ENCODE measurements around the gene SLC25A5.
A peak's percentile ranks its signal among the peaks of the same experiment; 100 is the strongest.

The SLC25A5 gene

GRCh38 chrX:119479845-119480244 is 11.6 kb downstream of the SLC25A5 start:
- H3K4me3 ChIP-seq (ENCODE audit: low read depth, low read length): no peak overlapping the region
- no peaks in the 10 kb centered on the region for H3K4me1 ChIP-seq (ENCODE audit: control insufficient read depth, insufficient read depth, low read length)
- POLR2A ChIA-PET: no interaction called here
- CTCF ChIA-PET: interaction anchor here (0.6 to 1.9 kb wide), 6 partner anchors 9 to 93 kb away, joined by 3 to 15 read pairs (median 4); no protein-coding TSS in a partner anchor
- no peaks in the 10 kb centered on the region for H3K9me3 ChIP-seq (ENCODE audit: control insufficient read depth, insufficient read depth, low read depth, low read length)
- TF ChIP-seq ZNF184 (tag by site-specific recombination; IDR thresholded peaks at IDR 0.05) (no peak), ZNF664 (tag by site-specific recombination; IDR thresholded peaks at IDR 0.05) (peak; percentile 61; the same call in 1 of the 2 replicates)
- no peaks in the 10 kb centered on the region for H3K36me3 ChIP-seq (ENCODE audit: control insufficient read depth in 2 of 2, insufficient read depth in 1 of 2, low read length in 2 of 2)
- H3K27ac ChIP-seq (ENCODE audit: extremely low read depth, low read depth, low read length): no peak overlapping the region

GRCh38 chrX:119481323-119481801 is 13.1 kb downstream of the SLC25A5 start:
- H3K27ac ChIP-seq (ENCODE audit: extremely low read depth, low read depth, low read length): no peak overlapping the region
- H3K4me1 ChIP-seq (ENCODE audit: control insufficient read depth, insufficient read depth, low read length): no peaks in the 10 kb centered on the region
- H3K9me3 ChIP-seq (ENCODE audit: control insufficient read depth, insufficient read depth, low read depth, low read length): no peaks in the 10 kb centered on the region
- ChIA-PET POLR2A (interaction anchor here (1.5 kb wide), 1 partner anchor 13 kb away, joined by 3 read pairs; the partner anchor contains the start of gene SLC25A5), CTCF (interaction anchor here (0.6 to 2.5 kb wide), 9 partner anchors 8 to 288 kb away, joined by 3 to 15 read pairs (median 3); partner anchors contain the start of gene SLC25A5)
- H3K4me3 ChIP-seq (ENCODE audit: low read depth, low read length): no peak overlapping the region
- TF ChIP-seq KLF1 (tag by site-specific recombination; IDR thresholded peaks at IDR 0.05) (no peak), ZBTB20 (tag by site-specific recombination; IDR thresholded peaks at IDR 0.05) (peak; percentile 64; the same call in 1 of the 2 replicates), KLF9 (tag by site-specific recombination; IDR thresholded peaks at IDR 0.05; ENCODE audit: low read depth) (no peak), EGR2 (tag by site-specific recombination; IDR thresholded peaks at IDR 0.05; ENCODE audit: low read depth) (no peak), ZNF19 (tag by site-specific recombination; IDR thresholded peaks at IDR 0.05; ENCODE audit: low read depth) (no peak), ZNF558 (tag by site-specific recombination; IDR thresholded peaks at IDR 0.05) (no peak), ZNF184 (tag by site-specific recombination; IDR thresholded peaks at IDR 0.05) (no peak)
- no peaks in the 10 kb centered on the region for H3K36me3 ChIP-seq (ENCODE audit: control insufficient read depth in 2 of 2, insufficient read depth in 1 of 2, low read length in 2 of 2)

- ChIA-PET CTCF (interaction anchor here (0.6 to 2.5 kb wide), 11 partner anchors 9 to 192 kb away, joined by 3 to 16 read pairs (median 3); partner anchors contain the start of gene SLC25A5), POLR2A (interaction anchor here (1.5 kb wide), 1 partner anchor 14 kb away, joined by 3 read pairs; the partner anchor contains the start of gene SLC25A5)
- no peaks in the 10 kb centered on the region for H3K4me1 ChIP-seq (ENCODE audit: control insufficient read depth, insufficient read depth, low read length)
- H3K27ac ChIP-seq (ENCODE audit: extremely low read depth, low read depth, low read length): no peak overlapping the region
- H3K4me3 ChIP-seq (ENCODE audit: low read depth, low read length): no peak overlapping the region
- H3K9me3 ChIP-seq (ENCODE audit: control insufficient read depth, insufficient read depth, low read depth, low read length): no peaks in the 10 kb centered on the region
- H3K36me3 ChIP-seq (ENCODE audit: control insufficient read depth in 2 of 2, insufficient read depth in 1 of 2, low read length in 2 of 2): no peaks in the 10 kb centered on the region
- TF ChIP-seq ZNF302 (tag by site-specific recombination; IDR thresholded peaks at IDR 0.05; ENCODE audit: low read depth) (no peak), PBX3 (CRISPR knock-in tag; IDR thresholded peaks at IDR 0.05) (no peak), ZNF394 (tag by site-specific recombination; IDR thresholded peaks at IDR 0.05; ENCODE audit: borderline replicate concordance) (no peak), ZNF148 (tag by site-specific recombination; IDR thresholded peaks at IDR 0.05; ENCODE audit: borderline replicate concordance) (no peak), ZNF112 (tag by site-specific recombination; IDR thresholded peaks at IDR 0.05) (no peak), ZNF26 (tag by site-specific recombination; IDR thresholded peaks at IDR 0.05) (no peak), ZNF596 (tag by site-specific recombination; IDR thresholded peaks at IDR 0.05) (no peak), ZNF174 (tag by site-specific recombination; IDR thresholded peaks at IDR 0.05) (no peak), KLF10 (tag by site-specific recombination; IDR thresholded peaks at IDR 0.05) (no peak), HOXD13 (CRISPR knock-in tag; IDR thresholded peaks at IDR 0.05; ENCODE audit: borderline replicate concordance) (no peak), ZNF335 (tag by site-specific recombination; conservative IDR thresholded peaks at IDR 0.05) (no peak), KLF8 (tag by site-specific recombination; IDR thresholded peaks at IDR 0.05) (no peak), FEZF1 (tag by site-specific recombination; IDR thresholded peaks at IDR 0.05) (no peak), ELK4 (IDR thresholded peaks at IDR 0.05; ENCODE audit: borderline replicate concordance, low read depth, low read length) (no peak), YY2 (tag by site-specific recombination; IDR thresholded peaks at IDR 0.05) (no peak), ATF2 (tag by site-specific recombination; IDR thresholded peaks at IDR 0.05; ENCODE audit: low read depth) (no peak)
These were observed 13.8 kb downstream of the SLC25A5 start for GRCh38 chrX:119482041-119482440.

All from HEK293 (cell line).